ENCODE data around the gene RGL4.

The RGL4 gene

GRCh38 chr22:23743303-23743705 lies 52.5 kb downstream of the RGL4 start:
- no peak for DNase-seq
- CTCF ChIA-PET, result no interaction called here
- Histone ChIP-seq H3K4me1 (ENCODE audit: control extremely low read depth in 1 of 4, control insufficient read depth in 4 of 4, insufficient read depth in 4 of 4, low read length in 3 of 4) (peaks cover 2 to 18% (median 11%) of the 10 kb centered on the region in 4 experiments), H3K4me3 (ENCODE audit: control insufficient read depth in 1 of 7, extremely low read depth in 1 of 7, insufficient read depth in 4 of 7, low read depth in 2 of 7, low read length in 6 of 7) (no peak overlapping the region), H3K9me3 (ENCODE audit: control extremely low read depth in 1 of 5, control insufficient read depth in 4 of 5, insufficient read depth in 2 of 5, low read depth in 1 of 5, low read length in 4 of 5) (no peaks in the 10 kb centered on the region), H3K36me3 (ENCODE audit: control insufficient read depth in 4 of 4, insufficient read depth in 4 of 4, low read length in 3 of 4) (peaks cover 12 to 46% (median 30%) of the 10 kb centered on the region in 4 experiments), H3K27ac (ENCODE audit: insufficient read depth in 1 of 2, low read depth in 1 of 2, low read length in 2 of 2, poor library complexity in 1 of 2, severe bottlenecking in 2 of 2) (no peak overlapping the region), H3K27me3 (replicated peaks in 2 of 5; ENCODE audit: control insufficient read depth in 4 of 5, insufficient read depth in 5 of 5, low read length in 4 of 5) (no peaks in the 10 kb centered on the region)
- 100% methylated on average over 1 of the region's 2 CpGs for WGBS (ENCODE audit: insufficient coverage)
- POLR2A ChIA-PET, result no interaction called here

DNA sequence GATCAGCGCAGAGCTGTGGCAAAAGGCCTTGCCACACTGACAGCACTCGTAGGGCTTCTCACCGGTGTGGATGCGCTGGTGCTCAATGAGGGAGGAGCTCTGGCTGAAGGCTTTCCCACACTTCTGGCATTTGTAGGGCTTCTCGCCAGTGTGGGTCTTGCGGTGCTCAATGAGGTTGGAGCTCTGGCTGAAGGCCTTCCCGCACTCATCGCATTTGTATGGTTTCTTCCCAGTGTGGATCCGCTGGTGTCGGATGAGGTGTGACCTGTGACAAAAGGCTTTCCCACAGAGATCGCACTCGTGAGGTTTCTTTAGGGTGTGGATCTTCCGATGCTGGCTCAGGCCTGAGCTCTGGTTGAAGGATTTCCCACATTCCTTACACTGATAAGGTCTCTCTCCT lies 53.2 kb downstream of the RGL4 start:
- Histone ChIP-seq H3K36me3 (ENCODE audit: control insufficient read depth in 4 of 4, insufficient read depth in 4 of 4, low read length in 3 of 4) (peaks cover 12 to 46% (median 30%) of the 10 kb centered on the region in 4 experiments), H3K27me3 (replicated peaks in 2 of 5; ENCODE audit: control insufficient read depth in 4 of 5, insufficient read depth in 5 of 5, low read length in 4 of 5) (no peaks in the 10 kb centered on the region), H3K4me3 (ENCODE audit: control insufficient read depth in 1 of 7, extremely low read depth in 1 of 7, insufficient read depth in 4 of 7, low read depth in 2 of 7, low read length in 6 of 7) (no peak overlapping the region), H3K27ac (ENCODE audit: insufficient read depth in 1 of 2, low read depth in 1 of 2, low read length in 2 of 2, poor library complexity in 1 of 2, severe bottlenecking in 2 of 2) (no peak overlapping the region), H3K9me3 (ENCODE audit: control extremely low read depth in 1 of 5, control insufficient read depth in 4 of 5, insufficient read depth in 2 of 5, low read depth in 1 of 5, low read length in 4 of 5) (no peaks in the 10 kb centered on the region), H3K4me1 (ENCODE audit: control extremely low read depth in 1 of 4, control insufficient read depth in 4 of 4, insufficient read depth in 4 of 4, low read length in 3 of 4) (peaks cover 2 to 18% (median 11%) of the 10 kb centered on the region in 4 experiments)
- 97% methylated on average over 11 of the region's 13 CpGs for WGBS (ENCODE audit: insufficient coverage)
- ChIA-PET POLR2A (no interaction called here), CTCF (interaction anchor here (1.7 kb wide), 1 partner anchor 8 kb away, joined by 6 read pairs; no protein-coding TSS in a partner anchor)
- DNase-seq, result no peak

GRCh38 chr22:23744485-23744884 lies 53.7 kb downstream of the RGL4 start:
- Histone ChIP-seq H3K27me3 (replicated peaks in 2 of 5; ENCODE audit: control insufficient read depth in 4 of 5, insufficient read depth in 5 of 5, low read length in 4 of 5) (no peaks in the 10 kb centered on the region), H3K27ac (ENCODE audit: insufficient read depth in 1 of 2, low read depth in 1 of 2, low read length in 2 of 2, poor library complexity in 1 of 2, severe bottlenecking in 2 of 2) (no peak overlapping the region), H3K4me1 (ENCODE audit: control extremely low read depth in 1 of 4, control insufficient read depth in 4 of 4, insufficient read depth in 4 of 4, low read length in 3 of 4) (peaks cover 2 to 19% (median 12%) of the 10 kb centered on the region in 4 experiments), H3K9me3 (ENCODE audit: control extremely low read depth in 1 of 5, control insufficient read depth in 4 of 5, insufficient read depth in 2 of 5, low read depth in 1 of 5, low read length in 4 of 5) (no peaks in the 10 kb centered on the region), H3K4me3 (ENCODE audit: control insufficient read depth in 1 of 7, extremely low read depth in 1 of 7, insufficient read depth in 4 of 7, low read depth in 2 of 7, low read length in 6 of 7) (no peak overlapping the region), H3K36me3 (ENCODE audit: control insufficient read depth in 4 of 4, insufficient read depth in 4 of 4, low read length in 3 of 4) (peaks cover 12 to 46% (median 30%) of the 10 kb centered on the region in 4 experiments)
- 97% methylated on average over 13 of the region's 14 CpGs for WGBS (ENCODE audit: insufficient coverage)
- DNase-seq, result no peak
- ChIA-PET POLR2A (no interaction called here), CTCF (interaction anchor here (1.7 kb wide), 1 partner anchor 9 kb away, joined by 6 read pairs; no protein-coding TSS in a partner anchor)

GRCh38 chr22:23745791-23746190 lies 55.0 kb downstream of the RGL4 start:
- WGBS (ENCODE audit: insufficient coverage), result 33% methylated on average over 5 of the region's 6 CpGs

More at GRCh38 chr22:23745791-23746190, 55.0 kb downstream of the RGL4 start:
- ChIA-PET POLR2A (interaction anchor here (0.6 kb wide), 1 partner anchor 25 kb away, joined by 3 read pairs; no protein-coding TSS in a partner anchor), CTCF (interaction anchor here (1.0 kb wide), 1 partner anchor 52 kb away, joined by 3 read pairs; no protein-coding TSS in a partner anchor)
- Histone ChIP-seq H3K4me3 (ENCODE audit: control insufficient read depth in 1 of 7, extremely low read depth in 1 of 7, insufficient read depth in 4 of 7, low read depth in 2 of 7, low read length in 6 of 7) (peak overlapping the region in 2 of 7 experiments; percentile 16 to 36), H3K4me1 (ENCODE audit: control extremely low read depth in 1 of 4, control insufficient read depth in 4 of 4, insufficient read depth in 4 of 4, low read length in 3 of 4) (peaks cover 3 to 31% (median 25%) of the 10 kb centered on the region in 4 experiments), H3K36me3 (ENCODE audit: control insufficient read depth in 4 of 4, insufficient read depth in 4 of 4, low read length in 3 of 4) (peaks cover 12 to 44% (median 30%) of the 10 kb centered on the region in 4 experiments), H3K27me3 (replicated peaks in 2 of 5; ENCODE audit: control insufficient read depth in 4 of 5, insufficient read depth in 5 of 5, low read length in 4 of 5) (no peaks in the 10 kb centered on the region), H3K9me3 (ENCODE audit: control extremely low read depth in 1 of 5, control insufficient read depth in 4 of 5, insufficient read depth in 2 of 5, low read depth in 1 of 5, low read length in 4 of 5) (no peaks in the 10 kb centered on the region), H3K27ac (ENCODE audit: insufficient read depth in 1 of 2, low read depth in 1 of 2, low read length in 2 of 2, poor library complexity in 1 of 2, severe bottlenecking in 2 of 2) (no peak overlapping the region)
- DNase-seq, result peak in 1 of 3 donors; percentile 15
